CD14-positive monocyte (primary cell): ENCODE measurements around the gene CNTN6. TPM values are rescaled to one million over a fixed set of nuclear protein-coding genes. Genes with fewer than 3 reads are reported as not detected.

Experiments used
- DNase-seq, 3 donors: peaks; one replicate each; pipeline ENCODE4 v3.0.0-alpha.2; 2011 to 2022
- H2AFZ ChIP-seq: 2 replicates; pipeline ENCODE4 v1.6.0; 2012; ENCODE audit warnings: mild to moderate bottlenecking, low read depth, low read length, inconsistent platforms; ENCODE audit not compliant: insufficient read depth, poor library complexity, severe bottlenecking
- H3K27ac ChIP-seq, 2 donors: 1 replicate in 1 of 2; 2 replicates in 1 of 2; pipeline ENCODE4 v1.5.1; 2012 to 2013; ENCODE audit warnings: low read length in 2 of 2, control low read depth in 1 of 2, inconsistent platforms in 1 of 2, low read depth in 1 of 2, mild to moderate bottlenecking in 1 of 2
- H3K27me3 ChIP-seq, 2 donors: one replicate each; pipeline versions ENCODE4 v1.6.0 to v1.6.1; 2011 to 2013; ENCODE audit warnings: low read length in 2 of 2; ENCODE audit not compliant: control insufficient read depth in 2 of 2, insufficient read depth in 2 of 2
- H3K36me3 ChIP-seq, 2 donors: replicated peaks in 1 of 2; 1 replicate in 1 of 2; 2 replicates in 1 of 2; pipeline versions ENCODE4 v1.5.1 to v1.6.1; 2012 to 2013; ENCODE audit warnings: low read length in 2 of 2, control low read depth in 1 of 2, inconsistent platforms in 1 of 2, mild to moderate bottlenecking in 1 of 2; ENCODE audit not compliant: insufficient read depth in 2 of 2, control insufficient read depth in 1 of 2
- H3K4me1 ChIP-seq, 2 donors: 1 replicate in 1 of 2; 2 replicates in 1 of 2; pipeline versions ENCODE4 v1.5.1 to v1.6.1; 2012 to 2013; ENCODE audit warnings: low read length in 2 of 2, control low read depth in 1 of 2, inconsistent platforms in 1 of 2, mild to moderate bottlenecking in 1 of 2, moderate library complexity in 1 of 2; ENCODE audit not compliant: insufficient read depth in 2 of 2, control insufficient read depth in 1 of 2
- H3K4me2 ChIP-seq: replicated peaks from 2 replicates; pipeline ENCODE3; 2012; ENCODE audit warnings: low read length, moderate library complexity, mild to moderate bottlenecking; ENCODE audit not compliant: poor library complexity, severe bottlenecking; ENCODE audit errors: extremely low read depth
- H3K4me3 ChIP-seq, 3 experiments: fragments of 200-600 bp in 1 of 3; sonication (generic) in 1 of 3; replicated peaks in 1 of 3; 1 replicate in 2 of 3; 2 replicates in 1 of 3; pipeline ENCODE4 v1.5.1; 2011 to 2013; ENCODE audit warnings: low read length in 3 of 3, mild to moderate bottlenecking in 3 of 3, control low read depth in 2 of 3, low read depth in 2 of 3, inconsistent platforms in 1 of 3, moderate library complexity in 1 of 3
- H3K79me2 ChIP-seq: 2 replicates; pipeline ENCODE4 v1.6.0; 2012; ENCODE audit warnings: mild to moderate bottlenecking, control low read depth, inconsistent platforms, low read length, moderate library complexity; ENCODE audit not compliant: insufficient read depth
- H3K9ac ChIP-seq: 2 replicates; pipeline ENCODE4 v1.6.0; 2017; ENCODE audit warnings: low read length, mild to moderate bottlenecking; ENCODE audit not compliant: insufficient read depth, poor library complexity, severe bottlenecking
- H3K9me3 ChIP-seq, 2 donors: replicated peaks in 1 of 2; 1 replicate in 1 of 2; 2 replicates in 1 of 2; pipeline versions ENCODE4 v1.5.1 to v1.6.1; 2012 to 2013; ENCODE audit warnings: low read length in 2 of 2, control low read depth in 1 of 2; ENCODE audit not compliant: control insufficient read depth in 1 of 2, insufficient read depth in 1 of 2
- H4K20me1 ChIP-seq: 2 replicates; pipeline ENCODE4 v1.6.0; 2012; ENCODE audit warnings: mild to moderate bottlenecking, low read length, control low read depth, moderate library complexity; ENCODE audit not compliant: insufficient read depth
- H3K27ac Mint-ChIP-seq, 7 donors: one replicate each; pipeline ENCODE4 v1.8.0; 2020; ENCODE audit warnings: mild to moderate bottlenecking in 7 of 7, mixed read lengths in 7 of 7, moderate library complexity in 6 of 7, inconsistent platforms in 2 of 7
- H3K27me3 Mint-ChIP-seq, 3 donors: one replicate each; pipeline ENCODE4 v1.8.0; 2021 to 2022; ENCODE audit warnings: low read depth in 3 of 3, mild to moderate bottlenecking in 3 of 3, mixed read lengths in 3 of 3, moderate library complexity in 3 of 3, inconsistent platforms in 1 of 3
- H3K36me3 Mint-ChIP-seq, 2 donors: one replicate each; pipeline ENCODE4 v1.8.0; 2020; ENCODE audit warnings: mixed read lengths in 2 of 2, inconsistent platforms in 1 of 2, mild to moderate bottlenecking in 1 of 2
- H3K4me1 Mint-ChIP-seq: one replicate; pipeline ENCODE4 v1.8.0; 2020; ENCODE audit warnings: mild to moderate bottlenecking, mixed read lengths
- H3K4me3 Mint-ChIP-seq, 2 donors: one replicate each; pipeline ENCODE4 v1.8.0; 2020; ENCODE audit warnings: mild to moderate bottlenecking in 2 of 2, mixed read lengths in 2 of 2, moderate library complexity in 1 of 2
- H3K9me3 Mint-ChIP-seq, 7 donors: one replicate each; pipeline ENCODE4 v1.8.0; 2020 to 2022; ENCODE audit warnings: mixed read lengths in 7 of 7, mild to moderate bottlenecking in 6 of 7, moderate library complexity in 6 of 7, inconsistent platforms in 2 of 7
- CTCF ChIP-seq: fragments of 200-600 bp; IDR thresholded peaks from one replicate; pipeline ENCODE4 v1.8.0; 2022; ENCODE audit warnings: antibody characterized with exemption, mild to moderate bottlenecking
- WGBS: methylation state at CpG from one replicate; pipeline ENCODE4 v1.1.5; 2013; ENCODE audit warnings: missing lambda C conversion rate; ENCODE audit not compliant: insufficient coverage; 5-methylcytosine and 5-hydroxymethylcytosine counted together
- intact Hi-C, 2 donors: fragments of 100-400 bp; cut with micrococcal nuclease; formaldehyde crosslinking; loops; one replicate each; pipeline versions ENCODE4 v1.15.0 to v1.15.1; 2023
- polyA plus RNA-seq, 3 donors: library from polyadenylated mRNA; depleted of rRNA in 1 of 3; unstranded in 2 of 3; stranded (reverse) in 1 of 3; fragments of 300-500 nt in 2 of 3; fragments of >200 nt in 1 of 3; fragmentation: Illumina TruSeq in 2 of 3; gene quantifications; 1 replicate in 2 of 3; 2 replicates in 1 of 3; pipeline ENCODE4 v1.2.3, GENCODE V29; 2012 to 2021

CNTN6 gene
- polyA plus RNA-seq, 3 donors: not detected

DNA sequence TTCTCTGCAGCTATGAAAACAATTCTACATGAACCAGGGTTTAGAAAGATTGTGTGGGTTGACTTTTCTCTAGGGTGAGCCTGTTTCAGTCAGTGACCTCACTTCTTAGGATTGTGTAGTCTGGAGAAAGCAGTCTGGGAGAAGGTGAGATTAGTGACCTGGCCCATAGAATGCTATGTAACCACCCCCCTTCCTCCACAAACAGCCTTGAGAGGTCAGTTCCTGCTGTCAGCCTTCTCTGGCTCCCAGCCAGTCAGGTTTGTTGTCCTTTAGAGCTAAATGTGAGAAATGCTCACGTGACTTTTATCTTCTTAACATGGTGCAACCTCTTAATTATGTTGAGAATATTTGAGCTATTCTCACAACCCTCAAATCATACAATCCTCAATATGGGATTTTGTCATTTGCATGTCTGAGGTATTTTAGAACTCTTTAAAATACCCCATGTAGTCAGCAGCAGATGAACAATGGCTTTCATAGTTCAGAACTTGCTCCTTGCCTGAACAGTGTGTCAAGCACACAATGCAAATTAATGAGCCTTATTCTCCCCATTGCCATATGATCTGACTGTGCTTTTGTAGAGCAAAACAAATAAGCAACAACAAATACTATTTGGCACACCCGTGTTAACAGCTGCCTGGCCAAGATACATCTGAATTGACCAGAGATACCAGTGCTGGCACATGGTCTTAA, 311.6 kb downstream of the CNTN6 start:
- no peaks in the 10 kb centered on the region for H3K36me3 Mint-ChIP-seq
- no peaks in the 10 kb centered on the region for H3K4me1 ChIP-seq
- H3K79me2 ChIP-seq: no peaks in the 10 kb centered on the region
- TF ChIP-seq CTCF: no peak
- H2AFZ ChIP-seq: no peak overlapping the region
- no peak overlapping the region for H3K9ac ChIP-seq
- H3K27ac ChIP-seq: no peak overlapping the region
- DNase-seq: no peak
- no peak overlapping the region for H3K27ac Mint-ChIP-seq
- no peaks in the 10 kb centered on the region for H3K36me3 ChIP-seq
- H3K27me3 Mint-ChIP-seq: no peaks in the 10 kb centered on the region
- peaks cover 0 to 3% (median 0%) of the 10 kb centered on the region in 7 donors for H3K9me3 Mint-ChIP-seq
- no peaks in the 10 kb centered on the region for H3K9me3 ChIP-seq
- no CpG with 5 or more reads among the region's 2 CpGs for WGBS
- intact Hi-C loops: no loop called here
- no peak overlapping the region for H3K4me2 ChIP-seq
- H3K4me1 Mint-ChIP-seq: no peaks in the 10 kb centered on the region
- no peaks in the 10 kb centered on the region for H3K27me3 ChIP-seq
- no peak overlapping the region for H3K4me3 ChIP-seq
- H4K20me1 ChIP-seq: no peaks in the 10 kb centered on the region
- H3K4me3 Mint-ChIP-seq: no peak overlapping the region

GRCh38 chr3:1406250-1406649, 313.4 kb downstream of the CNTN6 start:
- H3K4me3 Mint-ChIP-seq: no peak overlapping the region
- Histone ChIP-seq H4K20me1 (no peaks in the 10 kb centered on the region), H3K79me2 (no peaks in the 10 kb centered on the region), H3K4me3 (no peak overlapping the region), H3K9ac (no peak overlapping the region), H3K4me2 (no peak overlapping the region), H3K4me1 (no peaks in the 10 kb centered on the region), H3K27me3 (no peaks in the 10 kb centered on the region), H3K27ac (no peak overlapping the region), H3K36me3 (no peaks in the 10 kb centered on the region), H2AFZ (no peak overlapping the region), H3K9me3 (peaks cover 0 to 3% of the 10 kb centered on the region in 2 donors)
- peaks cover 0 to 2% (median 0%) of the 10 kb centered on the region in 7 donors for H3K9me3 Mint-ChIP-seq
- H3K4me1 Mint-ChIP-seq: no peaks in the 10 kb centered on the region
- intact Hi-C loops: no loop called here
- no peak for DNase-seq
- H3K36me3 Mint-ChIP-seq: no peaks in the 10 kb centered on the region
- H3K27ac Mint-ChIP-seq: no peak overlapping the region
- TF ChIP-seq CTCF: no peak
- H3K27me3 Mint-ChIP-seq: no peaks in the 10 kb centered on the region
